Measurements from ENCODE around the gene SCN7A. TPM values are rescaled to one million over a fixed set of nuclear protein-coding genes. Genes with fewer than 3 reads are reported as not detected.

The SCN7A gene
- total and polyA plus RNA-seq, 2 of the 4 experiments (the other 2 are of a cell fraction) = 0.39 to 0.90 TPM

Other genes starting within 250 kb of the SCN7A start
- gene SCN9A, start 118.3 kb downstream of the SCN7A start, total RNA-seq (2012; rRNA removed) = 135 and 179 TPM in 2 replicates
- 33.7 and 40.1 TPM in 2 replicates for gene SCN9A, start 118.3 kb downstream of the SCN7A start, polyA plus RNA-seq (2012; rRNA removed)